GM23248 (cell line): ENCODE data around the gene TDRD3. TPM values are rescaled to one million over a fixed set of nuclear protein-coding genes. Genes with fewer than 3 reads are reported as not detected.

Experiments used
- DNase-seq: peaks from one replicate; pipeline ENCODE4 v3.0.0-alpha.2; 2015
- H2AFZ ChIP-seq: fragments of 200-600 bp; sonication (generic); 2 replicates; pipeline ENCODE4 v1.6.1; 2016; ENCODE audit warnings: antibody characterized with exemption
- H3F3A ChIP-seq: fragments of 200-600 bp; sonication (generic); 2 replicates; pipeline ENCODE4 v1.6.1; 2016; ENCODE audit warnings: mild to moderate bottlenecking, antibody characterized with exemption, mixed run types; ENCODE audit not compliant: insufficient read depth
- H3K27ac ChIP-seq: fragments of 200-600 bp; sonication (generic); 2 replicates; pipeline ENCODE4 v1.5.1; 2016; ENCODE audit warnings: mild to moderate bottlenecking
- H3K27me3 ChIP-seq: fragments of 200-600 bp; sonication (generic); replicated peaks from 2 replicates; pipeline ENCODE4 v1.6.1; 2016; ENCODE audit warnings: mild to moderate bottlenecking; ENCODE audit not compliant: insufficient read depth
- H3K36me3 ChIP-seq: fragments of 200-600 bp; sonication (generic); 2 replicates; pipeline ENCODE4 v1.6.1; 2016; ENCODE audit warnings: low read depth, mild to moderate bottlenecking
- H3K4me1 ChIP-seq: fragments of 200-600 bp; sonication (generic); 2 replicates; pipeline ENCODE4 v1.6.1; 2016; ENCODE audit warnings: mild to moderate bottlenecking; ENCODE audit not compliant: insufficient read depth
- H3K4me2 ChIP-seq: fragments of 200-600 bp; sonication (generic); one replicate; pipeline ENCODE4 v1.6.1; 2016; ENCODE audit warnings: mild to moderate bottlenecking; ENCODE audit not compliant: unreplicated experiment
- H3K4me3 ChIP-seq: fragments of 200-600 bp; sonication (generic); 2 replicates; pipeline ENCODE4 v1.5.1; 2016; ENCODE audit warnings: mild to moderate bottlenecking
- H3K79me2 ChIP-seq: fragments of 200-600 bp; sonication (generic); 2 replicates; pipeline ENCODE4 v1.6.1; 2016; ENCODE audit warnings: mild to moderate bottlenecking; ENCODE audit not compliant: insufficient read depth
- H3K9ac ChIP-seq: fragments of 200-600 bp; sonication (generic); 2 replicates; pipeline ENCODE4 v1.6.1; 2016; ENCODE audit warnings: mild to moderate bottlenecking
- H3K9me2 ChIP-seq: fragments of 200-600 bp; sonication (generic); 2 replicates; pipeline ENCODE4 v1.6.1; 2016; ENCODE audit warnings: mixed run types, mild to moderate bottlenecking, moderate library complexity; ENCODE audit not compliant: insufficient read depth
- H3K9me3 ChIP-seq: fragments of 200-600 bp; sonication (generic); one replicate; pipeline ENCODE4 v1.6.1; 2017; ENCODE audit warnings: low read depth
- H4K20me1 ChIP-seq: fragments of 200-600 bp; sonication (generic); 2 replicates; pipeline ENCODE4 v1.6.0; 2016; ENCODE audit not compliant: insufficient read depth
- EZH2 ChIP-seq: fragments of 200-600 bp; sonication (generic); IDR thresholded peaks from 2 replicates; pipeline ENCODE4 v1.6.1; 2018; ENCODE audit warnings: antibody characterized with exemption, mild to moderate bottlenecking; ENCODE audit not compliant: insufficient read depth, poor library complexity, severe bottlenecking
- EZH2phosphoT487 ChIP-seq: fragments of 200-600 bp; sonication (generic); IDR thresholded peaks from 2 replicates; pipeline ENCODE4 v1.6.1; 2018; ENCODE audit warnings: antibody characterized with exemption, moderate library complexity, mild to moderate bottlenecking, low read depth; ENCODE audit not compliant: insufficient read depth
- WGBS, 2 experiments: methylation state at CpG; one replicate each; pipeline ENCODE4 v1.1.6; 2015 to 2017; ENCODE audit warnings: low lambda C conversion rate in 2 of 2, low coverage in 1 of 2; ENCODE audit errors: missing lambda C conversion rate in 2 of 2; 5-methylcytosine and 5-hydroxymethylcytosine counted together
- in situ Hi-C: fragments of 300-500 bp; cut with MboI; formaldehyde crosslinking; loops from 2 replicates; pipeline ENCODE4 v1.15.0; 2020
- polyA plus RNA-seq: library from polyadenylated mRNA; unstranded; fragments of >200 nt; fragmentation: Nextera tagmentation; extraction: Ambion mirVana; gene quantifications from 2 replicates; pipeline ENCODE4 v1.2.1, GENCODE V29; 2016
- total RNA-seq: library from RNA; depleted of rRNA; stranded (reverse); fragments of >200 nt; shearing (Covaris generic); gene quantifications from 2 replicates; pipeline ENCODE4 v1.2.3, GENCODE V29; 2014

Gene TDRD3
- total and polyA plus RNA-seq, 2 experiments from 2014 or later, result 7.9 to 9.1 TPM

DNA sequence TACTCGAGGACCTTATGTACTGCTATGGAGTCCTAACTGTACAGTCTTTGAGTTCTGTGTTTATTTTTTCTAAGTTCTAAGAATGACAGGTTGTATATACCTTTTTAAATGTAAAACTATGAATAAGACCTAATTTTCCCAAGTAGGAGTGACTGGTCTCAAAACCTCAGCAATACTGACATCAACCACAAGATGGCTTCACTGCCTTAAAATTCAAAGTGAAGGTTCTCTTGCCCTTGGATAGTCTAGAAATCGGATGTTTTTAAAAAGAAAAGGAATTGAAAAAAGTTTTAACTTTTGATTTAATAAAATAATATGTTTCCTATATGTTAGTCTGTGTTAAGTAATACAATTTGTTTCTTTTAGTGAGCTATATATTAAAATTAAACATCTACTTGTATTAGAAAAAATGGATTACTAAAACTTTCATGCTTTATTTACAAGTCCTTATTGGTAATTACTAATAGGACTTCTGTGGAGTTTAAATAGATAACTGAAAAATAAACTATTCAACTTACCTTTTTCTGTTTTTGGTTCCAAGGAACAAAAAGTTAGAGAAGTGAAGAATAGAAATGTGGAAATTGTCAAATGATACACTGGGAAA, 52.0 kb downstream of the TDRD3 start:
- Histone ChIP-seq H3K4me2 (no peak overlapping the region), H2AFZ (no peak overlapping the region), H3K9me3 (no peaks in the 10 kb centered on the region), H3K36me3 (no peaks in the 10 kb centered on the region), H3K9ac (no peak overlapping the region), H3K79me2 (no peaks in the 10 kb centered on the region), H3K27me3 (no peaks in the 10 kb centered on the region), H3F3A (no peaks in the 10 kb centered on the region), H3K9me2 (no peaks in the 10 kb centered on the region), H3K4me1 (peaks cover 7% of the 10 kb centered on the region; the same call in 1 of the 2 replicates), H3K27ac (no peak overlapping the region), H3K4me3 (no peak overlapping the region), H4K20me1 (no peaks in the 10 kb centered on the region)
- peak; percentile 65 for DNase-seq
- TF ChIP-seq EZH2phosphoT487 (no peak), EZH2 (no peak)
- in situ Hi-C loops, result no loop called here
- 11 to 16% methylated on average over 2 of the region's 2 CpGs for WGBS, 2 experiments

DNA sequence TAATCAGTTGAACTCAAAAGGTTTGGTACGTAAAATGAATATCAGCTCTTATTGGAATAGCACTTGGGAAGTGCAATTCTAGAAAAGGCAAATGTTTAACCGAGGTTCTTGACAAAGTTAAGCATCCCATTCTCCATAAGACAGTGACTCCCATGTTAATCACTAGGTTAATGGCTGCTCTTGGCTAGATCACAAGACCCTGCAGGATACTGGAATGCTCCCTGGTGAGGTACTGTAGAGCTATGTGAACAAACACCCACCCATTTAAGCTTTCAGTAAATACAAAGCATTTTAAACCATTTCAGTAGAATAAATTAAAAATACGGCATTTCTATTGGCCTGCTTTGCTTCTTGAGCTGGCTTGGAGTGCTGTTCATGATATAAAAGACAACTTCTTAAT, 56.5 kb downstream of the TDRD3 start:
- DNase-seq, result peak; percentile 57

DNA sequence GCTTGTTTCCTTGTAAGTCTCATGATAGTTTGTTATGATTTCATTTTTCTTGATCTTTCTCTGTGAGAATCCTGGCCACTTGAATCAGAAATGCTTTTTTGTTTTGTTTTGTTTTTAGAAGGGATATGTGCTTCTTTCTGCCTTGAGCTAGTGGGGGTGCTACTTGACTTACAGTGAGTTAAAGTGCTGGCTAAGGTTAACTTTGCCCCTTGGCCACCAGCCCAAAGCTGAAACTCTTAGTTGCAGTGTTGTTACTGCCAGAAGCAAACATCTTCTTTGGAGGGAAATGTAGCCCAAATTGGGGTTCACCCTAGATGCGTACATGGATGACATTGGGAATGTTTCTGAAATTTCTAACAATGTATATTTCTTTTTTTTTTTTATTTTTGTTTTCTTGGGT, 57.4 kb downstream of the TDRD3 start:
- no peaks in the 10 kb centered on the region for H3F3A ChIP-seq
- H4K20me1 ChIP-seq, result no peaks in the 10 kb centered on the region
- no peaks in the 10 kb centered on the region for H3K79me2 ChIP-seq
- no peaks in the 10 kb centered on the region for H3K36me3 ChIP-seq
- no peak overlapping the region for H3K9ac ChIP-seq
- TF ChIP-seq EZH2phosphoT487, result no peak
- no peak for TF ChIP-seq EZH2
- in situ Hi-C loops, result loop anchor here (25.0 kb wide), 1 partner anchor 958 kb away; the partner anchor contains the start of gene PCDH20
- no peaks in the 10 kb centered on the region for H3K9me3 ChIP-seq
- no peak overlapping the region for H2AFZ ChIP-seq
- H3K4me3 ChIP-seq, result no peak overlapping the region
- no peaks in the 10 kb centered on the region for H3K27me3 ChIP-seq
- H3K9me2 ChIP-seq, result no peaks in the 10 kb centered on the region
- H3K27ac ChIP-seq, result no peak overlapping the region
- no peak overlapping the region for H3K4me2 ChIP-seq
- DNase-seq, result no peak
- WGBS, 2 experiments, result 97 to 100% methylated on average over 1 of the region's 1 CpG
- H3K4me1 ChIP-seq, result peaks cover 7% of the 10 kb centered on the region; the same call in 1 of the 2 replicates

More for the DNA sequence above, 56.5 kb downstream of the TDRD3 start:
- Histone ChIP-seq H3K9me2 (no peaks in the 10 kb centered on the region), H3K36me3 (no peaks in the 10 kb centered on the region), H3K79me2 (no peaks in the 10 kb centered on the region), H4K20me1 (no peaks in the 10 kb centered on the region), H2AFZ (no peak overlapping the region), H3K27me3 (no peaks in the 10 kb centered on the region), H3K4me1 (peaks cover 7% of the 10 kb centered on the region; the same call in 1 of the 2 replicates), H3K4me3 (no peak overlapping the region), H3K27ac (no peak overlapping the region), H3K9ac (no peak overlapping the region), H3F3A (no peaks in the 10 kb centered on the region), H3K9me3 (no peaks in the 10 kb centered on the region), H3K4me2 (no peak overlapping the region)
- no peak for TF ChIP-seq EZH2
- no peak for TF ChIP-seq EZH2phosphoT487
- 94 to 95% methylated on average over 3 of the region's 3 CpGs for WGBS, 2 experiments
- in situ Hi-C loops, result loop anchor here (25.0 kb wide), 1 partner anchor 959 kb away; the partner anchor contains the start of gene PCDH20

GRCh38 chr13:60463787-60464186, 66.8 kb downstream of the TDRD3 start:
- in situ Hi-C loops, result loop anchor here (25.0 kb wide), 1 partner anchor 949 kb away; the partner anchor contains the start of gene PCDH20
- no peaks in the 10 kb centered on the region for H3K79me2 ChIP-seq

More at GRCh38 chr13:60463787-60464186, 66.8 kb downstream of the TDRD3 start:
- Histone ChIP-seq H3K4me2 (no peak overlapping the region), H3K9ac (no peak overlapping the region), H4K20me1 (no peaks in the 10 kb centered on the region), H3K9me3 (no peaks in the 10 kb centered on the region), H3K27ac (no peak overlapping the region), H3K27me3 (no peaks in the 10 kb centered on the region), H3F3A (no peaks in the 10 kb centered on the region), H2AFZ (no peak overlapping the region), H3K4me3 (no peak overlapping the region), H3K9me2 (no peaks in the 10 kb centered on the region), H3K36me3 (no peaks in the 10 kb centered on the region), H3K4me1 (no peaks in the 10 kb centered on the region)
- WGBS, 2 experiments, result 95 to 100% methylated on average over 1 of the region's 1 CpG
- no peak for TF ChIP-seq EZH2
- no peak for TF ChIP-seq EZH2phosphoT487
- no peak for DNase-seq
